ELF-1 (cell line): ENCODE measurements around the gene DVL3.
"Not testable (repeated sequence)": the region's sequence is repeated elsewhere in the genome, so short reads cannot be mapped to it uniquely, and the experiment has no call there.

ENCODE experiments used
- DNase-seq: peaks from one replicate; pipeline ENCODE4 v3.0.0-alpha.2; 2016; ENCODE audit warnings: low read depth, low spot score

Gene DVL3

GRCh38 chr3:184154885-184155643 lies at the start of gene DVL3:
DVL3 (plus strand) TSS chr3:184155377; CDS start chr3:184155636, 259 bp downstream.
- peak; percentile 69 for DNase-seq

- peak; percentile 16 for DNase-seq
Measured at GRCh38 chr3:184110316-184110725, 44.9 kb upstream of the DVL3 start.

DNA sequence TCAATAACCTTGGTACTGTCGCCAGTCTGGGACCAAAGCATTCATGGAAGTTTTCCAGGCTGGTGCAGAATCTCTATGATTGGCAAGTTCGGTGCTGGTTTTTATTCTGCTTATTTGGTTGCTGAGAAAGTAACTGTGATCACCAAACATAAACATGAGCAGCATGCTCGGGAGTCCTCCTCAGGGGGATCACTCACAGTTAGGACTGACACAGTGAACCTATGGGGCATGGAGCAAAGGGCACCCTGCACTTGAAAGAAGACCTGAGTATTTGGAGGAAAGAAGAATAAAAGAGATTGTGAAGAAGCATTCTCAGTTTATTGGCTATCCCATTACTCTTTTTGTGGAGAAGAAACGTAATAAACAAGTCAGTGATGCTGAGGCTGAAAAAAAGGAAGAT lies 39.2 kb upstream of the DVL3 start:
- DNase-seq: no peak

DNA sequence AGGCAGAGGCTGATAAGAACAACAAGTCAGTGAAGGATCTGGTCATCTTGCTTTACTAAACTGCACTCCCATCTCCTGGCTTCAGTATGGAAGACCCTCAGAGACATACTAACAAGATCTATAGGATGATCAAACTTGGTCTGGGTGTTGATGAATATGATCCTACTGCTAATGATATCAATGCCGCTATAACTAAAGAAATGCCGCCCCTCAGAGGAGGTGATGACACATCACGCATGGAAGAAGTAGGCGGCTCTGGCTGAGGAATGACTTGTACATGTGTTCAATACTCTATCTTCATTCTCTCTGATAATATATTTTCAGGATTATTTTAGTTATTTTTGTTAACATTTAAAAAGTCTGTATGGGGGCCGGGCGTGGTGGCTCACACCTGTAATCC lies 37.5 kb upstream of the DVL3 start:
- DNase-seq: no peak

- not testable (repeated sequence) for DNase-seq
Measured at GRCh38 chr3:184121031-184121430, 34.1 kb upstream of the DVL3 start.

GRCh38 chr3:184126006-184126405 lies 29.2 kb upstream of the DVL3 start:
- DNase-seq: no peak

DNA sequence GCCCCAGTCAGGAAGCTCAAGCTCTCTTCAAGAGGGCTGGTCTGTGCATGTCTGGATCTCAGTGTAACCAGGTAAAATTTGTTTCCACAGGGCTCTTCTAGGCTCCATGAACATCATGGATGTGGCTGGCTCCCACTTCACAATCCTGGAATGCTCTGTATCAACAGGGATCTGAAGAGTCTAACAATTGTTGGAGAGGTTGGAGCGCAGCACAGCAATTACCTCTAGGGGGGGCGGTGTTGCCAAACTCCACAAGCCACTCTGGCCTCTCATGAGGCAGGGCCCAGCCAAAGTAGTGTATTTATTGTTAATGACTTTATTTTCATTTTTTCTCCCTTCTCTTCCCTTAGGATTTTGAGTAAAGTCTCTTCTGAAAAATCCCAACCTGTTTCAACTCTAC lies 26.2 kb upstream of the DVL3 start:
- peak; percentile 67 for DNase-seq

- no peak for DNase-seq
Measured at GRCh38 chr3:184132945-184133344, 22.2 kb upstream of the DVL3 start.

GRCh38 chr3:184133840-184134745 lies 21.1 kb upstream of the DVL3 start:
- peak; percentile 82 for DNase-seq

- DNase-seq: no peak
Measured at GRCh38 chr3:184134746-184135148, 20.4 kb upstream of the DVL3 start.

- DNase-seq: peak; percentile 91
Measured at GRCh38 chr3:184135149-184135910, 19.8 kb upstream of the DVL3 start, which contains the start of gene EIF2B5. EIF2B5 (plus strand) TSS chr3:184135358; CDS start chr3:184135386, 28 bp downstream.

GRCh38 chr3:184135911-184136260 lies 19.3 kb upstream of the DVL3 start:
- no peak for DNase-seq

GRCh38 chr3:184140436-184140835 lies 14.7 kb upstream of the DVL3 start:
- DNase-seq: no peak

- DNase-seq: no peak
Measured at GRCh38 chr3:184142199-184142598, 13.0 kb upstream of the DVL3 start.

DNA sequence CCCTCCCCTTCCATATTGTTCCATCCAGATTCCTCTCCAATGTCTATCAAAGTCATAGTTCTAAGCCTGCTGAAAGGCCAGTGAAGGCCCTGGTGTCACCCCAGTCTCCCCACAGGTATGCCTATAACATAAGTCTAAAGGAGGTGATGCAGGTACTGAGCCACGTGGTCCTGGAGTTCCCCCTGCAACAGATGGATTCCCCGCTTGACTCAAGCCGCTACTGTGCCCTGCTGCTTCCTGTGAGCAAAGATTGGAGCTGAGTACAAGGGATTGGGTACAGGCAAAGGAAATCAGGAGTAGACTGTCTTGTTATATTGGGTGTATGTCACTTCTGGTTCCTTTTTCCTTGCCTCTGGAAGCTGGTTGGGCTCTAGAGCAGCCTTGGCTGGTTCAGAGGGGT lies 11.8 kb upstream of the DVL3 start:
- no peak for DNase-seq

DNA sequence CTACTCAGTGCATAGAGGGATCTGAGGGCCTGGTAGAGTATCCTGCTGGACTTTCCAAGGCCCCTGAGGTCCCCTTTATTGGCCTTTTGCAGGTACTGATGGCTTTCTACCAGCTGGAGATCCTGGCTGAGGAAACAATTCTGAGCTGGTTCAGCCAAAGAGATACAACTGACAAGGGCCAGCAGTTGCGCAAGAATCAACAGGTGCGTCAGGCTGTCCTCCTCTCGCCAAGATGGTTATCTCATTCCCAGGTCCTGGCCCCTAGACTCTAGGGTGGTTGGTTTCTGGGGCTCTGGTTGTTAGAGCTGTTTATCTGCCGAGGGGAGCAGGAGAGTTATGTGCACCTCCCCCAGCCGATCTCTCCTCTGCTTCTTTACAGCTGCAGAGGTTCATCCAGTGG lies 10.7 kb upstream of the DVL3 start:
- DNase-seq: no peak

DNA sequence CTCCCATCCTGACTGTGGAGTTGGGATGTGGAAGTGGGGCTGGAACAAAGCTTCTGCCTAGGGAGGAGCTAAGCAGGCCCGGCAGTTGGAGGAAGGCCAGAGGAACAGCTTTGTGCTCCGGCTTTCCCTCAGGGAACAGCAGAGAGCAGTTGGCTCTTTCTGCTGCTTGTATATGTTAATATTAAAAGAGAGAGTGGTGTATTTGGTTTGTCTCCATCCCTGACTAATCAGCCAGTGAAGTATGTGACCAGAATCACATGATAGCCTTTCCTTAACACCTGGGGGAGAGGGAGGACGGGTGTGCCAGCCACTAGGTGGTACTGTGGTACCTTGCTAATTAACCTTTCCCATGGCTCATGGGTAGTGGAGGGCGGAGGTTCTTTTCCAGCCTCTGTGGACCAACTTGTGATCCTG lies 10.1 kb upstream of the DVL3 start:
- DNase-seq: peak; percentile 60

DNA sequence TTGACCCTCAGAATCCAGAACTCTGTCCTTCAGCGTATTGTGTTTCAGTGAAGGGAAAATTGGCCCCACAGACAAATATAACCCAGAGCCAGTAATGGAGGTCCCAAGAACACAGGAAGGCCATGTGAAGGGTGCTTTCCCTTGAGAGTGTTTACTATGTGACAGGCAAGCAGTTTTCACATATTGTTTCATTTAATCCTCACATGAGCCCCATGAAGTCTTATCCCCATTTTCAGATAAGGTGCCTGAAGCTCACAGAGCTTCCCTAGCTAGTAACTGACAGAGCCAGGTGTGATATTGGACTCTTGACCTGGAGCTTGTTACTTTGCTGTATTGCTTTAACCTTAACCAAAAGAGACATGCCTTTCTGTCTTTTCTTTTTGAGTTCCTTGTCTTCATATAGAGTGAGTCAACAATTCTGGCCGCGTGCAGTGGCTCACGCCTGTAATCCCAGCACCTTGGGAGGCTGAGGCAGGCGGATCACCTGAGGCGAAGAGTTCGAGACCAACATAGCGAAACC lies 9.4 kb upstream of the DVL3 start:
- no peak for DNase-seq

DNA sequence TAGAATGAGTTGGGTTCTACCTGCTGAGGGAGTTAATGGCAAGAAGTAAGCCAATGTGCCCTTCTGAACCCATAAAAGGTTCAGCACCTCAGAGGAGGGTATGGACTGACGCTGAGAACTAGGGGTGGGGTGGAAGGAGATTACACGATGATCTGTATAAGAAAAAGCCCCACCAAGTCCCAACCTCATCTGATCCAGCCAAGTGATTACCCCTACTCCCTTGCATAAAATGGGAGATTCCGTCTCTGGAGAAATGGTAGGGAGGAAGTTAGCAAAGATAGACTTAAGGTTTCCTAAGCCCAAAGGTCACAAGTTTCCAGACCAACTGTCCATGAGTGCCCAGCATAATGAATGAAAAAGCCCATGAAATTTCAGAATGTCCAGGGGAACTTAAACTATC lies 7.1 kb upstream of the DVL3 start:
- DNase-seq: no peak

GRCh38 chr3:184149123-184149522 lies 6.1 kb upstream of the DVL3 start:
- no peak for DNase-seq

GRCh38 chr3:184149770-184150169 lies 5.4 kb upstream of the DVL3 start:
- DNase-seq: peak; percentile 19
